SH-SY5Y (cell line): ENCODE data around the gene RPL38.
A peak's percentile ranks its signal among the peaks of the same experiment; 100 is the strongest.

ENCODE experiments used
- GATA2 ChIP-seq: IDR thresholded peaks from 2 replicates; pipeline ENCODE4 v1.6.1; 2011; ENCODE audit warnings: mild to moderate bottlenecking, low read depth, low read length
- GATA3 ChIP-seq: IDR thresholded peaks from 2 replicates; pipeline ENCODE4 v1.6.1; 2011; ENCODE audit warnings: low read depth, mild to moderate bottlenecking, low read length, moderate library complexity

The RPL38 gene

GRCh38 chr17:74203439-74204240 lies at the start of gene RPL38:
Gene RPL38 (plus strand): TSS chr17:74203678. CDS start chr17:74203956, 278 bp downstream.
- TF ChIP-seq GATA2 (0 out of 2 replicates have a peak, but pooled peaks have one; percentile 16), GATA3 (no peak)

- no peak for TF ChIP-seq GATA2
- no peak for TF ChIP-seq GATA3
These were observed 49.6 kb upstream of the RPL38 start for GRCh38 chr17:74153821-74154430.

- TF ChIP-seq GATA3 = no peak
- TF ChIP-seq GATA2 = no peak
These were observed 46.6 kb upstream of the RPL38 start for GRCh38 chr17:74156878-74157277.

- TF ChIP-seq GATA3 = no peak
- TF ChIP-seq GATA2 = no peak
These were observed 46.1 kb upstream of the RPL38 start for GRCh38 chr17:74157366-74157765.

GRCh38 chr17:74158761-74159160 lies 44.7 kb upstream of the RPL38 start:
- TF ChIP-seq GATA3 (no peak), GATA2 (no peak)

GRCh38 chr17:74159226-74159840 lies 44.1 kb upstream of the RPL38 start:
- TF ChIP-seq GATA2 = no peak
- TF ChIP-seq GATA3 = no peak

GRCh38 chr17:74160656-74161502 lies 42.6 kb upstream of the RPL38 start:
- TF ChIP-seq GATA3 = no peak
- TF ChIP-seq GATA2 = no peak

- TF ChIP-seq GATA2 (no peak), GATA3 (no peak)
These were observed 42.0 kb upstream of the RPL38 start for GRCh38 chr17:74161503-74161875.

- TF ChIP-seq GATA2 = no peak
- TF ChIP-seq GATA3 = no peak
These were observed 40.1 kb upstream of the RPL38 start for GRCh38 chr17:74163271-74163821.

- TF ChIP-seq GATA3 (no peak), GATA2 (no peak)
These were observed 39.6 kb upstream of the RPL38 start for GRCh38 chr17:74163836-74164235.

- TF ChIP-seq GATA2 (no peak), GATA3 (no peak)
These were observed 38.9 kb upstream of the RPL38 start for GRCh38 chr17:74164446-74165045.

GRCh38 chr17:74165797-74166365 lies 37.6 kb upstream of the RPL38 start:
- no peak for TF ChIP-seq GATA3
- no peak for TF ChIP-seq GATA2

- TF ChIP-seq GATA2 (no peak), GATA3 (no peak)
These were observed 32.6 kb upstream of the RPL38 start for GRCh38 chr17:74170924-74171323.
